Body of pancreas (tissue), 4 donors: ENCODE data around the gene RMI2.

ENCODE experiments used
- POLR2A ChIP-seq, 3 donors: fragments of 450-650 bp; IDR thresholded peaks; one replicate each; pipeline ENCODE4 v1.6.1; 2016; ENCODE audit warnings: antibody characterized with exemption in 3 of 3, mild to moderate bottlenecking in 2 of 3
- TF ChIP-seq, protein P1 (sequence below), 7 experiments: fragments of 450-650 bp in 4 of 7; fragments of 200-600 bp in 3 of 7; sonication (generic) in 3 of 7; IDR thresholded peaks; one replicate each; pipeline ENCODE4 v1.5.1; 2016 to 2019; ENCODE audit warnings: antibody characterized with exemption in 7 of 7

DNA sequence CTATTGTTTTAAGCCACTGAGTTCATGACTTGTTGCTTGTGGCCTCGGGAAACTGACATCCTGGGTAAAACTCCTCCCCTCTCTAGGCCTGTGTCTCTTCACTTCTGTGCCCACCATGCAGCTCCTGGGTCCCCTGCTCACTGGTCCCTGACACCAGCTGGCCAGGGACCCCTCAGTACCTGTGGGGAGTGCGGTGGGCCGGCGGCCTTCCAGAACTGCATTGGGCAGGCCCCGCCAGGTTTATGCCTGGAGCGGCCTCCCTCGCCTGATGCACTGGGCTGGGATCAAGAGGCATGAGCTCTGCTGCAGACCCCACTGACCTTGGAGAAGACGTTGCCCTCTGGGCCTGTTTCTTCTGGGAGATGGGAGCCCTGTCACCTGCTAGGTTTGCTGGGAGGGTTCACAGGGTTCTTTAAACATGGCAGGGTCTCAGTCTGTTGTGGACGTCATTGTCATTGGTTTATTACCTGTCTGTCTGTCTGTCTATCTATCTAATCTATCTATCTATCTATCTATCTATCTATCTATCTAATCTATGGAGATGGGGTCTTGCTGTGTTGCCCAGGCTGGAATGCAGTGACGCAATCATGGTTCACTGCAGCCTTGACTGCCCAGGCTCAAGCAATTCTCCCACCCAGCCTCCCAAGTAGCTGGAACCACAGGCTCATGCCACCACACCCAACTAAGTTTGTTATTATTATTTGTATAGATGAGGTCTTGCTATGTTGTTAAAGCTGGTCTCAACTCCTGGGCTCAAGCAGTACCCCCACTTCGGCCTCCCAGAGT, 21.5 kb upstream of the RMI2 start:
- TF ChIP-seq, protein P1, sequence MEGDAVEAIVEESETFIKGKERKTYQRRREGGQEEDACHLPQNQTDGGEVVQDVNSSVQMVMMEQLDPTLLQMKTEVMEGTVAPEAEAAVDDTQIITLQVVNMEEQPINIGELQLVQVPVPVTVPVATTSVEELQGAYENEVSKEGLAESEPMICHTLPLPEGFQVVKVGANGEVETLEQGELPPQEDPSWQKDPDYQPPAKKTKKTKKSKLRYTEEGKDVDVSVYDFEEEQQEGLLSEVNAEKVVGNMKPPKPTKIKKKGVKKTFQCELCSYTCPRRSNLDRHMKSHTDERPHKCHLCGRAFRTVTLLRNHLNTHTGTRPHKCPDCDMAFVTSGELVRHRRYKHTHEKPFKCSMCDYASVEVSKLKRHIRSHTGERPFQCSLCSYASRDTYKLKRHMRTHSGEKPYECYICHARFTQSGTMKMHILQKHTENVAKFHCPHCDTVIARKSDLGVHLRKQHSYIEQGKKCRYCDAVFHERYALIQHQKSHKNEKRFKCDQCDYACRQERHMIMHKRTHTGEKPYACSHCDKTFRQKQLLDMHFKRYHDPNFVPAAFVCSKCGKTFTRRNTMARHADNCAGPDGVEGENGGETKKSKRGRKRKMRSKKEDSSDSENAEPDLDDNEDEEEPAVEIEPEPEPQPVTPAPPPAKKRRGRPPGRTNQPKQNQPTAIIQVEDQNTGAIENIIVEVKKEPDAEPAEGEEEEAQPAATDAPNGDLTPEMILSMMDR (IDR thresholded peaks at IDR 0.05) = no peak
- no peak for TF ChIP-seq POLR2A (IDR thresholded peaks at IDR 0.05)
